A549 (cell line): ENCODE measurements around the gene NUB1. TPM values are rescaled to one million over a fixed set of nuclear protein-coding genes. Genes with fewer than 3 reads are reported as not detected.
A peak's percentile ranks its signal among the peaks of the same experiment; 100 is the strongest.

ENCODE experiments used
- ATAC-seq, 2 experiments: fragments of 200-7000 bp in 1 of 2; fragments of >200 bp in 1 of 2; cut with Nextera tagmentation in 1 of 2; cut with Tn5 transposase in 1 of 2; 3 replicates each; pipeline versions ENCODE4 v1.8.0 to v1.9.1; 2018 to 2020; ENCODE audit warnings: mild to moderate bottlenecking in 1 of 2, moderate library complexity in 1 of 2
- CTCF ChIA-PET: fragments of 300-600 bp; sonication (Branson Sonifier 250); formaldehyde crosslinking; extraction: SDS; loops from one replicate; lab custom pipeline; 2021; ENCODE audit warnings: antibody characterized with exemption, inconsistent platforms; lab: Yijun Ruan, JAX
- POLR2A ChIA-PET: fragments of 350-600 bp; formaldehyde crosslinking; extraction: SDS; loops from one replicate; lab custom pipeline; 2021; ENCODE audit warnings: antibody characterized with exemption, inconsistent platforms; lab: Yijun Ruan, JAX
- DNase-seq, 2 experiments: peaks; one replicate each; pipeline versions ENCODE4 v3.0.0 to v3.0.0-alpha.2; 2011 to 2016; ENCODE audit warnings: low read depth in 1 of 2, low spot score in 1 of 2
- FAIRE-seq: peaks from 2 replicates; lab custom pipeline; 2011; peaks lifted over from hg19 to GRCh38; lab: Jason Lieb, UNC
- H3K27ac ChIP-seq, 2 experiments: fragments of >200 bp; sonication (Bioruptor Twin); formaldehyde crosslinking; 3 replicates each; pipeline ENCODE4 v1.5.1; 2016 to 2017
- H3K4me1 ChIP-seq: fragments of >200 bp; sonication (Bioruptor Twin); formaldehyde crosslinking; 3 replicates; pipeline ENCODE4 v1.6.1; 2016
- H3K4me2 ChIP-seq: fragments of >200 bp; sonication (Bioruptor Twin); formaldehyde crosslinking; 3 replicates; pipeline ENCODE4 v1.6.1; 2016
- H3K4me3 ChIP-seq: fragments of >200 bp; sonication (Bioruptor Twin); formaldehyde crosslinking; 3 replicates; pipeline ENCODE4 v1.5.1; 2016
- H3K9me3 ChIP-seq: fragments of >200 bp; sonication (Bioruptor Twin); formaldehyde crosslinking; 3 replicates; pipeline ENCODE4 v1.6.1; 2016
- BCL3 ChIP-seq: fragments of >200 bp; sonication (Bioruptor Twin); formaldehyde crosslinking; IDR thresholded peaks from 3 replicates; pipeline ENCODE4 v1.6.1; 2016
- BHLHE40 ChIP-seq: IDR thresholded peaks from 2 replicates; pipeline ENCODE4 v1.6.1; 2012; ENCODE audit warnings: low read depth, low read length, inconsistent platforms
- CEBPB ChIP-seq, 2 experiments: fragments of >200 bp in 1 of 2; sonication (Bioruptor Twin) in 1 of 2; formaldehyde crosslinking in 1 of 2; IDR thresholded peaks; 2 replicates each; pipeline ENCODE4 v1.6.1; 2012 to 2016
- ELK1 ChIP-seq: fragments of 150-350 bp; IDR thresholded peaks from 2 replicates; pipeline ENCODE4 v1.6.1; 2014; ENCODE audit warnings: low read depth, mild to moderate bottlenecking, low read length
- ESRRA ChIP-seq: fragments of 150-350 bp; IDR thresholded peaks from 2 replicates; pipeline ENCODE4 v1.6.1; 2014; ENCODE audit warnings: mild to moderate bottlenecking, low read length, borderline replicate concordance
- FOSL2 ChIP-seq, 2 experiments: fragments of 450-650 bp in 1 of 2; fragments of >200 bp in 1 of 2; sonication (Bioruptor Twin) in 1 of 2; formaldehyde crosslinking; IDR thresholded peaks; 2 replicates each; pipeline versions ENCODE4 v1.5.0 to v1.6.1; 2016 to 2020; ENCODE audit warnings: mild to moderate bottlenecking in 1 of 2, moderate library complexity in 1 of 2
- HDAC2 ChIP-seq: fragments of 200-600 bp; sonication (generic); IDR thresholded peaks from 2 replicates; pipeline ENCODE4 v1.6.1; 2016
- HOXB13 ChIP-seq: fragments of 250-450 bp; sonication (Bioruptor Pico); IDR thresholded peaks from 2 replicates; pipeline ENCODE4 v1.5.0; 2020; ENCODE audit warnings: low read depth, mild to moderate bottlenecking, moderate library complexity
- JUNB ChIP-seq: fragments of >200 bp; sonication (Bioruptor Twin); formaldehyde crosslinking; IDR thresholded peaks from 2 replicates; pipeline ENCODE4 v1.6.1; 2016
- MAZ ChIP-seq: fragments of 150-350 bp; IDR thresholded peaks from 2 replicates; pipeline ENCODE4 v1.6.1; 2014; ENCODE audit warnings: antibody characterized with exemption, low read depth, low read length, borderline replicate concordance
- MYC ChIP-seq: IDR thresholded peaks from 2 replicates; pipeline ENCODE4 v1.6.1; 2012; ENCODE audit warnings: mild to moderate bottlenecking, inconsistent platforms, low read length, improper control_type of control experiment, borderline replicate concordance
- NPAS2 ChIP-seq: fragments of 250-450 bp; sonication (Bioruptor Pico); IDR thresholded peaks from 2 replicates; pipeline ENCODE4 v1.8.0; 2022; ENCODE audit warnings: mild to moderate bottlenecking, moderate library complexity, borderline replicate concordance
- RCOR1 ChIP-seq: fragments of 150-350 bp; IDR thresholded peaks from 2 replicates; pipeline ENCODE4 v1.6.1; 2014; ENCODE audit warnings: antibody characterized with exemption, low read length, low read depth
- REST ChIP-seq: fragments of 200-600 bp; sonication (generic); IDR thresholded peaks from 2 replicates; pipeline ENCODE4 v1.6.1; 2016; ENCODE audit warnings: antibody characterized with exemption, mild to moderate bottlenecking, moderate library complexity
- SMC3 ChIP-seq: fragments of >200 bp; sonication (Bioruptor Twin); formaldehyde crosslinking; IDR thresholded peaks from 3 replicates; pipeline ENCODE4 v1.6.1; 2018; ENCODE audit warnings: inconsistent platforms
- TFCP2L1 ChIP-seq: fragments of 250-450 bp; sonication (Bioruptor Pico); IDR thresholded peaks from 2 replicates; pipeline ENCODE4 v1.5.0; 2021; ENCODE audit warnings: mild to moderate bottlenecking
- ZC3H11A ChIP-seq: fragments of 450-650 bp; IDR thresholded peaks from 2 replicates; pipeline ENCODE4 v1.6.1; 2014; ENCODE audit warnings: antibody characterized with exemption, mild to moderate bottlenecking
- ZNF302 ChIP-seq: fragments of 250-450 bp; sonication (Bioruptor Pico); IDR thresholded peaks from 2 replicates; pipeline ENCODE4 v1.9.0; 2021; ENCODE audit warnings: inconsistent platforms, mild to moderate bottlenecking, moderate library complexity
- ZSCAN20 ChIP-seq: fragments of 250-450 bp; sonication (Bioruptor Pico); IDR thresholded peaks from 2 replicates; pipeline ENCODE4 v1.8.0; 2022; ENCODE audit warnings: mild to moderate bottlenecking, moderate library complexity
- WGBS: methylation state at CpG from one replicate; pipeline ENCODE4 v1.1.6; 2017; ENCODE audit errors: missing lambda C conversion rate; 5-methylcytosine and 5-hydroxymethylcytosine counted together
- polyA plus RNA-seq, 4 experiments: library from polyadenylated mRNA; depleted of rRNA in 3 of 4; stranded (reverse); fragments of >200 nt; fragmentation: RNase III in 1 of 4; extraction: RNeasy Plus Mini Kit Qiagen cat#74134 plus additional on column Dnase treatment in 1 of 4; gene quantifications; 2 replicates in 3 of 4; 3 replicates in 1 of 4; pipeline ENCODE4 v1.2.3, GENCODE V29; 2011 to 2017

NUB1 gene
- polyA plus RNA-seq, 2 of the 4 experiments (the other 2 are of a cell fraction) = 45.0 to 105 TPM

- ChIA-PET CTCF (interaction anchor here (1.0 kb wide), 1 partner anchor 39 kb away, joined by 5 read pairs; no protein-coding TSS in a partner anchor), POLR2A (no interaction called here)
- H3K9me3 ChIP-seq = no peaks in the 10 kb centered on the region
- no peak for FAIRE-seq
- no peak for DNase-seq
- WGBS = 86% methylated on average over 30 of the region's 61 CpGs
- H3K27ac ChIP-seq = peak overlapping the region in 1 of 2 experiments; percentile 86; a peak in 4 of 6 replicates
- H3K4me2 ChIP-seq = peak overlapping the region; percentile 91; the same call in 2 of the 3 replicates
- ATAC-seq = no peak
- TF ChIP-seq SMC3 = no peak
- H3K4me1 ChIP-seq = peaks cover 23% of the 10 kb centered on the region
- H3K4me3 ChIP-seq = peak overlapping the region; percentile 46; the same call in 2 of the 3 replicates
These were observed 67.4 kb downstream of the NUB1 start for GRCh38 chr7:151408839-151409666.

- ATAC-seq (peak in 1 of 2 experiments; percentile 22; a peak in 3 of 6 replicates), DNase-seq (no peak), FAIRE-seq (no peak)
- Histone ChIP-seq H3K9me3 (no peaks in the 10 kb centered on the region), H3K4me1 (peaks cover 15% of the 10 kb centered on the region), H3K4me2 (peak within 1 kb of the TSS; percentile 91), H3K27ac (peak within 1 kb of the TSS; percentile 60 to 86), H3K4me3 (peak within 1 kb of the TSS; percentile 46)
- ChIA-PET POLR2A (no interaction called here), CTCF (interaction anchor here (1.0 kb wide), 1 partner anchor 38 kb away, joined by 5 read pairs; no protein-coding TSS in a partner anchor)
- TF ChIP-seq MYC = no peak
- no peak for TF ChIP-seq BHLHE40
- no peak for TF ChIP-seq HDAC2
- TF ChIP-seq MAZ = no peak
- no peak for TF ChIP-seq HOXB13 (CRISPR knock-in tag)
- TF ChIP-seq TFCP2L1 (CRISPR knock-in tag) = no peak
- no peak for TF ChIP-seq ZC3H11A
- no peak for TF ChIP-seq CEBPB (IDR thresholded peaks at IDR 0.05)
- no peak for TF ChIP-seq ZNF302 (CRISPR knock-in tag)
- no peak for TF ChIP-seq ESRRA
- no peak for TF ChIP-seq ELK1
- no peak for TF ChIP-seq RCOR1
- no peak for TF ChIP-seq REST
- TF ChIP-seq BCL3 = no peak
- no peak for TF ChIP-seq SMC3
- no peak for TF ChIP-seq NPAS2 (CRISPR knock-in tag)
- TF ChIP-seq ZSCAN20 (CRISPR knock-in tag) = no peak
- TF ChIP-seq FOSL2 (IDR thresholded peaks at IDR 0.05) = no peak
- no peak for TF ChIP-seq FOSL2 (CRISPR knock-in tag; IDR thresholded peaks at IDR 0.05)
- TF ChIP-seq JUNB = no peak
- 33% methylated on average over 24 of the region's 75 CpGs for WGBS
These were observed 68.2 kb downstream of the NUB1 start, which contains the start of gene WDR86 for GRCh38 chr7:151409667-151410404. Gene WDR86, minus strand, starts transcription at chr7:151410038. Its CDS starts 449 bp downstream, at chr7:151409589.
